Measurements from ENCODE around the gene CADM1.

GRCh38 chr11:115366826-115367225 is 137.4 kb downstream of the CADM1 start:
- no peak for TF ChIP-seq ZNF274 (IDR thresholded peaks at IDR 0.05; ENCODE audit: low read depth, low read length)
- no peak for TF ChIP-seq YY1 (IDR thresholded peaks at IDR 0.05; ENCODE audit: insufficient read depth, insufficient read length)

Measured in NT2/D1 (cell line).